GM12891 (cell line): ENCODE data around the gene OSBPL1A.

Source experiments
- PAX5 ChIP-seq: IDR thresholded peaks from 2 replicates; pipeline ENCODE4 v1.6.1; 2011; ENCODE audit warnings: low read length, moderate library complexity, mild to moderate bottlenecking; ENCODE audit not compliant: insufficient read depth, severe bottlenecking
- POLR2A ChIP-seq: IDR thresholded peaks from 2 replicates; pipeline ENCODE4 v1.6.1; 2011; ENCODE audit warnings: low read depth, low read length, control low read depth
- POLR2AphosphoS5 ChIP-seq: IDR thresholded peaks from 2 replicates; pipeline ENCODE4 v1.6.1; 2011; ENCODE audit warnings: low read depth, low read length, control low read depth
- POU2F2 ChIP-seq: IDR thresholded peaks from 2 replicates; pipeline ENCODE4 v1.6.1; 2011; ENCODE audit warnings: low read depth, mild to moderate bottlenecking, control low read depth, low read length, moderate library complexity
- SPI1 ChIP-seq: IDR thresholded peaks from 2 replicates; pipeline ENCODE4 v1.6.1; 2011; ENCODE audit warnings: low read depth, low read length, control low read depth
- TAF1 ChIP-seq: IDR thresholded peaks from 2 replicates; pipeline ENCODE4 v1.6.1; 2011; ENCODE audit warnings: low read depth, low read length, control low read depth

GRCh38 chr18:24402209-24402785 lies 4.7 kb upstream of the OSBPL1A start:
- TF ChIP-seq POLR2A, result no peak
- no peak for TF ChIP-seq POLR2AphosphoS5
- TF ChIP-seq SPI1, result no peak
- TF ChIP-seq TAF1, result no peak
- TF ChIP-seq POU2F2, result no peak
- TF ChIP-seq PAX5, result no peak
